Measurements from ENCODE around the gene ETV5.
A peak's percentile ranks its signal among the peaks of the same experiment; 100 is the strongest.

The ETV5 gene

DNA sequence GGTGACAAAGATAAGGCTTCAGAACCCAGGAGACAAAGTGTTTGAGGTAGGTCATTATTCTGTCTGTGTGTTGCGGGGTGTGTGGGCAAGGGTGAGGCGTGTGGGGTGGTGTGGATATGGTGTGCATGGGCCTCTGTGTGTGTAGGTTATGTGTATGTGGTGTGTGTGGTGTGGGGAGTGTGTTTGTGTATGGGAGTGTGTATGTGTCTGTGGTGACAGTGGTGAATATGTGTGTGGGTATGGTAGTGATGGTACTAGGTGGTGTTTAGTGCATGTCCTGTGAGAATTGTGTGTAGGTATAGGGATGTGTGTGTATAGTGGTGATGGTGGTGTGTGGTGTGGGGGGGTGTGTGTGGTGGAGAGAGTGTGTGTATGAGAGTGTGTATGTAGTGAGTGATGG lies 16.2 kb upstream of the ETV5 start:
- DNase-seq (ENCODE audit: low read depth): no peak
- no peak overlapping the region for H3K4me3 ChIP-seq (ENCODE audit: low read depth, low read length)

DNA sequence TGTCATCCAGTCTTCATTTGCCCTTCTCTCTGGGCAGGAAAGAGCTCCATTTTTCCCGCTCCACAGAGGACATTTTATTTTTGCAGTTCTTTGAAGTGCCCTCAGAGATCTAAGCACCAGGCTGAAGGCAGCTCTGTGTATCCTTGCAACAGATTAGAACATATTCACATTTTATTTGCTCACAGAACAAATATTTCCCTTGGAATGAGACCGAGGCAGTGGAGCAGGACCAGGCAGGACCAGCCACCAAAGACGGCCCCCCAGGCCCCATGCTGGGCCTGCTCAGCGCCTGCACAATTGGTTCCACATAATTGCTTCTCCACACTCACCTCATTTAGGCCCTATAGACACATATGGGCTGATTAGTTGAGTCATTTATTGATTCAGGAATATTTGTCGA lies 15.7 kb upstream of the ETV5 start:
- no peak for DNase-seq (ENCODE audit: low read depth)

GRCh38 chr3:186123012-186123411 lies 14.1 kb upstream of the ETV5 start:
- no peak for DNase-seq (ENCODE audit: low read depth)
- no peak overlapping the region for H3K4me3 ChIP-seq (ENCODE audit: low read depth, low read length)

More for the DNA sequence above, 15.7 kb upstream of the ETV5 start:
- no peak overlapping the region for H3K4me3 ChIP-seq (ENCODE audit: low read depth, low read length)

DNA sequence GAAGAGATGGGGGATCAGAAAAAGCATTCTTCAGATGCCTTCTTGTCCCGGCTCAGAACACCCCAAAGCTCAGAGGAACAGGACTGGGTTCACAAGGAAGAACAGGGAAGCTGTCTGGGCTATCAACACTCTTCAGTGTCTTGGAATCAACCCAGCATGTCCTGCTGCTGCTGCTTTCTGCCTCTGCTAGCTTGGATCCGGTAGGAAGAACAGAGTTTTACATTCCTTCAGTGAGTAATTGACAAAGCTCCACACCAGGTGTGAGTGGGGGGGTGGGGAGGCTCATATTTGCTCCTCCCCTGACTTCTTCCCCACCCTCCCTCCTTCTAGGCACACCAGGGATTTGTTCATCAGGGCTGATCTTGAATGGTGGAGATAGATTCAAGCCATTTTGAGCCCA lies 13.1 kb upstream of the ETV5 start:
- no peak overlapping the region for H3K4me3 ChIP-seq (ENCODE audit: low read depth, low read length)

DNA sequence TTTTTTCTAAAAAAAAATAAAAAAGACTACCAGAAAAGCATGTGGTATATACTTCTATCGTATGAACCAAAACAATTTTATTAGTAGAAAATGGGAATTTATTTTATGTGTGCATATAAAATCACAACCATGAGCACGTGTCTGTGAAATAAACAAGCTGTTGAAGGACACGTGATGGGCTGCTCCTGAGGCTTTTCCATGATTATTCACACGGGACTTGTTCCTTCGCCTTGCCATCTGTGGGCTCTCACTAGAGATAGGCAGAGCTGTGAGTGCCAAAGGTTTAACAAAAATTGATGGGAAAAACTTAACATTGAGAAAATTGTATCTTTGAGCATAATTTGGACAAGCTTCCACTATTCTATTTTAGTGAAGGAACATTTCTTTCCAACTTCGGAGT lies 12.4 kb upstream of the ETV5 start:
- DNase-seq (ENCODE audit: low read depth): no peak
- H3K4me3 ChIP-seq (ENCODE audit: low read depth, low read length): no peak overlapping the region

More for the DNA sequence above, 13.1 kb upstream of the ETV5 start:
- no peak for DNase-seq (ENCODE audit: low read depth)

GRCh38 chr3:186119499-186119898 lies 10.6 kb upstream of the ETV5 start:
- no peak for DNase-seq (ENCODE audit: low read depth)
- H3K4me3 ChIP-seq (ENCODE audit: low read depth, low read length): no peak overlapping the region

GRCh38 chr3:186118692-186119091 lies 9.8 kb upstream of the ETV5 start:
- no peak overlapping the region for H3K4me3 ChIP-seq (ENCODE audit: low read depth, low read length)
- no peak for DNase-seq (ENCODE audit: low read depth)

DNA sequence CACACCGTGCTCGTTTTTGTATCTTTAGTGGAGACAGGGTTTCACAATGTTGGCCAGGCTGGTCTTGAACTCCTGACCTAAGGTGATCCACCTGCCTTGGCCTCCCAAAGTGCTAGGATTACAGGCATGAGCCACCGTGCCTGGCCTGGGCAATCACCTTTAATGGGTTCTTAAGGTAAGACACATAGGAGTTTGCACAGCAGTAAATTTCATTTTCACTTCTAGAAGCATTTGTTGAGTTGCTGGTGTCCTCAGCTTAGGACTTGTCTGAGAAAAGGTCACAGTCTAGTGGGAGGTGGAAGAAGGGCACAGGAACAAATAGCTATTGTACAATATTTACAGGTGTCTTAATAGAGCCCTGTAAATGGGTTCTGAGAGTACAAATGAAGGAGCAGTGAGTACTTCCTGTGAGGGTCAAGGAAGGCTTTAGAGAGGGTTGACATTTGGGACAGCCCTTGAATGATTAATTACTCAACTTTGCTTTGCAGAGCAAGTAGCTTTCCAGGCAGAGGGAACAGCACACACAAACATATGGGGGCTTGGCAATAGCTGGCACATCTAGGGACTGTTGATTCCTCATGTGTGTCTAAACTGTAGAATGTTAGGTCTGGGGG lies 8.7 kb upstream of the ETV5 start:
- no peak overlapping the region for H3K4me3 ChIP-seq (ENCODE audit: low read depth, low read length)
- no peak for DNase-seq (ENCODE audit: low read depth)

- DNase-seq (ENCODE audit: low read depth): no peak
- no peak overlapping the region for H3K4me3 ChIP-seq (ENCODE audit: low read depth, low read length)
These were observed 6.5 kb upstream of the ETV5 start for GRCh38 chr3:186115239-186115996.

DNA sequence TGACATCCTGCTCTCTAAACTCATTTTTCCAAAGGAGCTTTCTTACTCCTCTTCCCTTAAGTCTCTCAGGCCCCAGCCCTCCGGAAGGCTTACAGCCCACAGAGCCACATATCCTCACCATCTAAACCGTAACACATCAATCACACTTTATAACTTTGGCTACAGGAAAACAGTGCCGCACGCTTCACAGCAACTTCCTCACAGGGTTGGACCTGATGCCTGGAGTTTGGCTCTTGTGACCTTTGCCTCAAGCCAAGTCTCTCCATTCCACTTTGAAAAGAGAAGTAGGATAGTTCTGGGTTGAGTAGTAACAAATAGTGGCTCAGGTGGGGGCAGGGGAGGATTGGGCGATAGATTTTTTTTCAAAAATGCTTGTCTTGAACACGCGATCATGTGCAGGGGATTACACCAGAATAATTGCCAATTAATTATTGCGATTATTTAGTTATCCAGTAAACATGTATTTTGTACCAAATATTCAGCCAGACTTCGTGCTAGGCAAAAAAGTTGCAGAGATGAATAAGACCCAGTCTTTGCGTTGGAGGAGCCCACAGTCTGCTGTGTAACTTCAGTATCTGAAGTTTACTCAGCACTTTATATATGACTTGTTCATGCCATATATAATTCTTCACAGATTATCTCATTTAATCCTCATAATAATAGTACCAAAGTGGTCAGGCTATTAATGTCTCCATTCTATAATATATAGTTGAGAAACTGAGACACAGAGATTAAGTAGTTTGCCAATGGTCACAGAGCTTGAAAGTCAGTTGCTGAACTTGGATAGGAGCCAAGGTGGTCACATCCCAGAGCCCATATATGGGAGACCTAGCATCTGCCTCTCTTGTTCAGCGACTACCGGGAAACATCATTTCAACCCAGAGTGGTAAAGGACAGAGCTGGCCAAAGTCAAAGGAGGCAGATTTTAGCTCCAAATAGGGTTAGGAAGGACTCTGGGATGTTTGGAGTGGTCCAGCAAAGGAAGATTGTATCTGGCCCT lies 2.4 kb upstream of the ETV5 start:
- H3K4me3 ChIP-seq (ENCODE audit: low read depth, low read length): no peak overlapping the region
- no peak for DNase-seq (ENCODE audit: low read depth)

GRCh38 chr3:186109897-186110803 lies 1.3 kb upstream of the ETV5 start:
- DNase-seq (ENCODE audit: low read depth): no peak

DNA sequence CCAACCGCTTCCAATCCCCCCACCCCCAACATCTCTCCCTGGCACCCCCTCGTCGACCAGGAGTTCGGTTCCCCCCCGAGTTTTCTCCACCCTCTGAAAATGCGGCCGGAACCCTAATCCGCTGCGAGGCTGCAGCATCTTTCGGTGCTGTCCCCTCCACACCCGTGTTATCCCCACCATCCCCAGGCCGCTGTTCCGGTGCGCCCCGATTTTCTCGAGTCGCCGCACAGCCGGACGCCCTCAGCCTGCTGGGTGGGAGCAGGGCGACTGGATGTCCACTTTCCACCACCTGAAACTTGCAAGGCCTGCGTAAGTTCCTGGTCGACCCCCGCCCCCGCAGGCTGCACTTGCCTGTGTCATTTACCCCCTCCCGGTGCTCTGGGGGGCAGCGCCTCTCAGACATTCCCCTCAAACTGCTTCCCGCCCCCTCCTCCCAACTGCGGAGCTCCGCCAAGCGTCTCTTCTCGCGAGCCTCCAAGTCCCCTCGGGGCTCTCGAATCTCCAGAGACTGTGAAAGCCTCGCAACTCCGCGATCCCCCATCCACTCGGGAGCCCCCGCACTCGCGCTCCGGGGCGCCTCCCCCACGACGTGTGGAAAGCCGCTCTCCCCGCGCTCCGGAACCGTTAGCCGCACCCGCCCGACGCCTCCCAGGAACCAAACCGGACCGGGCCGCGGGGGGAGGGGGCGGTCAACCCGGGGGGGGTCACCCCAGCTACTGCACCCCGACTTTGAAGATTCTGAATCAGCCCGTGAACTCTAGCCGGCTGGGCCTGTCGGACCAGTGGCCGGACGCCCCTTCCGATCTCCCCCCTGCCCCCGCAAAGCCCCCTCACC lies 566 bp downstream of the ETV5 start:
- no peak for DNase-seq (ENCODE audit: low read depth)

More at GRCh38 chr3:186109897-186110803, 1.3 kb upstream of the ETV5 start:
- peak overlapping the region; percentile 55 for H3K4me3 ChIP-seq (ENCODE audit: low read depth, low read length)

DNA sequence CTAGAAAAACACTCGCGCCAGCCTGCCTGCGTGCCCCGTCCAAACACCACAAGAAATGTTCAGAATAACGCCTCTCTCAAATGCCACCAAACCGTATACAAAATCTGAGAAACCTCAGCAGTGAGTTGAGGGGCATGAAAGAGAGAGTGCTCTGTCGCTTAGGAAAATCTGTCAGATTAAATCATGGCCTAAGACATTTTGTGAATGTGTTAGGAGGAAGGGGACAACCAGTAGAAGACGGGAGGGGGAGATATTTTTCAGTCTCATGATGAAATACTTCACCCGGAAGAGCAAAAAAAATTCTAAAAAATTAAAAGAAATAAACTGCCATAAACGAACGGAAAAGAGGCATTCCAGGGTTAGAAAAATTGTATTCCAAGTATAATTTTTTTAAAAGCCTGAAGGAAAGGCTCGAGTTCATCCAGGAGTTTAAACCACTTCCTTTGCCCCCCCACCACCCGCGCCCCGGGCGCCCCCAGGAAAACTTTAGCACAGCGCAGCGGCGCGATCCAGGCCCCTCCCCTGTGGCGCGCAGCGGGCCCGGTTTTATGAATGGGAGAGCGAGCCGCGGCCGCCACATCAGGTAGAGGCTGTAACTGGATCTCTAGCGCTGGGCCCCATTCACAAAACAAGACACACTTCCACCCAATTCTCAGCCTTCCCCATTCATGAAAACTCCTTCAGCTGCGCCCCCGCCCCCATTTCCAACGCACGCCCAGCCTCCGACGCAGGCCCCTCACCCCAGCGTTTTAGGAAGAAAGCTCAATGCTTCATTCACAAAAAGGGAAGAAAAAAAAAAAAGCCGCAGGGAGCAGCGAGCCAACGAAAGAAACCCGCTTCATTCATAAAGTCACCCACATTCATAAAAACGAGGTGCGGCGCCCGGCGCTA lies 1.4 kb downstream of the ETV5 start:
- DNase-seq (ENCODE audit: low read depth): peak; percentile 46
- peak overlapping the region; percentile 87 for H3K4me3 ChIP-seq (ENCODE audit: low read depth, low read length)

More for the DNA sequence above, 566 bp downstream of the ETV5 start:
- peak overlapping the region; percentile 87 for H3K4me3 ChIP-seq (ENCODE audit: low read depth, low read length)

DNA sequence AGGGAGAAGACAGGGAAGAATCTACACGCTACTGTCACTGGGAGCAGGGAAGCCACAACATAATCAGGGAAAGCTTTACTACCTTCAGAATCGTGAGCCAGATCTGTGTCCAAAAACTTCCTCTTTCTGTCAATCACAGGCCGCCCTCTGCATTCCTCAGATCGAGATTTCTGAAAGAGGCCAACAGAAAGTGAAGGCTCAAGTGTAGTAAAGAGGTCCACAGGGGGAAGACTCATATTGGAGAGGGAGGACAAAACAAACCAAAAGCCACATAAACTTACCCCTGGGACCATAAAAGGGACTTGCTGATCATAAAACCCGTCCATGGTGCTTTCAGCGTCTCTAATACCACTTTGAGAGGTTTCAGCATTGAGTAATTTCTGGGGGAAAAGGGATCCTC lies 3.3 kb downstream of the ETV5 start:
- DNase-seq (ENCODE audit: low read depth): no peak
- no peak overlapping the region for H3K4me3 ChIP-seq (ENCODE audit: low read depth, low read length)

DNA sequence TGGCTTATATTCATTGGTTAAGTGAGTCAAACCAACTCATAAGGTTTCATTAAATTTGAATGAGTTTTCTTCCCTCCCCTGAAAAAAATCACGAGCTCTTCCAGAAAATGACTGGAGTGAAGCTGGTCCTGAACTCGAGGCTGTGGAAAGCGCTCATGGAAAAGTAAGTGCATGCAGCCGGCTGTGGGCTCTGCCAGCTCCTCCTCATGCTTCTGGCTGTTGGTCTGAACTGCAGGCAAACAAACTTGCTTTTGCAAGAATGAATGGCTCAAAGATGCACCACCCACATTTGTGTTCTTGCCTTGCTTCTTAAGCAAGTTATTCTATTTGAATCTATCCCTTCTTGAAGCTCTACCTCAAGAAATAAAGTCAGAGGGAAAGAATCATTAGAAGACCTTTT lies 6.2 kb downstream of the ETV5 start:
- DNase-seq (ENCODE audit: low read depth): no peak
- H3K4me3 ChIP-seq (ENCODE audit: low read depth, low read length): no peak overlapping the region

DNA sequence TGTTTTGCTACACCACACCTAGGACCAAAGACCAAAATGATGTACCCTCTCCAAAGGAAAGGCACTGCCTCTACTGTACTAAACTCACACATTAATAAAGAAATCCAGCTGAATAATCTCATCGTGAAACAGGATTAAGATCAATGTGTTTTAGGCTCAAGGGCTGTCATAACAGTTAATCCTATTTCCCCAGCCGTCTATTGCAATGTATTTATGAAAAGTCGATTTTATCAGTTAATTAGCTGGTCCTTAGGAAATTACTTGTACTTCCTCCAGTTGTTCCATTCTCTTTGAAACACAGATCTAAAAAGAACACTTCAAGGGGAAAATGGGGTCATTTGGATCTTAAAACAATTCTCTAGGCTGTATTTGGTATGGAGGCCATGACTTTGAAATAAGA lies 8.5 kb downstream of the ETV5 start:
- H3K4me3 ChIP-seq (ENCODE audit: low read depth, low read length): no peak overlapping the region
- no peak for DNase-seq (ENCODE audit: low read depth)

- peak; percentile 39 for DNase-seq (ENCODE audit: low read depth)
- no peak overlapping the region for H3K4me3 ChIP-seq (ENCODE audit: low read depth, low read length)
These were observed 9.7 kb downstream of the ETV5 start for GRCh38 chr3:186099178-186099577.
